GM23338 (cell line): ENCODE data around the gene RASGRF2.

Experiments
- POLR2AphosphoS5 ChIP-seq: IDR thresholded peaks from 2 replicates; pipeline ENCODE4 v1.6.1; 2016; ENCODE audit warnings: antibody characterized with exemption, low read depth
- TF ChIP-seq, protein P1 (sequence below), 2 experiments: fragments of 200-600 bp in 1 of 2; sonication (generic) in 1 of 2; conservative IDR thresholded peaks; 2 replicates each; pipeline versions ENCODE4 v1.5.1 to v1.6.1; 2016 to 2017; ENCODE audit warnings: antibody characterized with exemption in 2 of 2, low read depth in 2 of 2, mild to moderate bottlenecking in 2 of 2, moderate library complexity in 1 of 2

DNA sequence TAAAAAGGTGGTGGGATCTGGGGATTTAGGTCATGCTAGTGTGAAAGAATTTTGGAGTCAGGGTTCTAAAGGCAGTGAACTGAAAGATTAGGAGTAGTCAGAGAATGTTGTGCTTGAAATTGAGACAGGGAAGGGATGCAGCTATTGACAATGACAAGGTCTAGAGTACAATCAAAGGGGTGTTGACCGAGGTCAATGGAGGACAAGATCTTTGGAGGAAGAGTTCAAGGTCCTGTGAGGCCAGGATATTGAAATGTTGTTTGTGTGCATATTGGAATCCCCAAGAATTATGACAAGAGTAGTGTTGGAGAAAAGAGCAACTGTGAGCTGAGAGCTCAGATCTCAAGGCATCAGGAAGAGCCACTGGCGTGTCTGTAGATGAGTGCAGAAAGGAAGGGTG, 116.9 kb downstream of the RASGRF2 start:
- TF ChIP-seq, protein P1, sequence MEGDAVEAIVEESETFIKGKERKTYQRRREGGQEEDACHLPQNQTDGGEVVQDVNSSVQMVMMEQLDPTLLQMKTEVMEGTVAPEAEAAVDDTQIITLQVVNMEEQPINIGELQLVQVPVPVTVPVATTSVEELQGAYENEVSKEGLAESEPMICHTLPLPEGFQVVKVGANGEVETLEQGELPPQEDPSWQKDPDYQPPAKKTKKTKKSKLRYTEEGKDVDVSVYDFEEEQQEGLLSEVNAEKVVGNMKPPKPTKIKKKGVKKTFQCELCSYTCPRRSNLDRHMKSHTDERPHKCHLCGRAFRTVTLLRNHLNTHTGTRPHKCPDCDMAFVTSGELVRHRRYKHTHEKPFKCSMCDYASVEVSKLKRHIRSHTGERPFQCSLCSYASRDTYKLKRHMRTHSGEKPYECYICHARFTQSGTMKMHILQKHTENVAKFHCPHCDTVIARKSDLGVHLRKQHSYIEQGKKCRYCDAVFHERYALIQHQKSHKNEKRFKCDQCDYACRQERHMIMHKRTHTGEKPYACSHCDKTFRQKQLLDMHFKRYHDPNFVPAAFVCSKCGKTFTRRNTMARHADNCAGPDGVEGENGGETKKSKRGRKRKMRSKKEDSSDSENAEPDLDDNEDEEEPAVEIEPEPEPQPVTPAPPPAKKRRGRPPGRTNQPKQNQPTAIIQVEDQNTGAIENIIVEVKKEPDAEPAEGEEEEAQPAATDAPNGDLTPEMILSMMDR (conservative IDR thresholded peaks at IDR 0.05; ENCODE audit: low read depth in 2 of 2) = no peak
- no peak for TF ChIP-seq POLR2AphosphoS5
